Liver (tissue), 9 donors: ENCODE measurements around the gene DGKH. TPM values are rescaled to one million over a fixed set of nuclear protein-coding genes. Genes with fewer than 3 reads are reported as not detected.

Experiments used
- DNase-seq: peaks from one replicate; pipeline ENCODE4 v3.0.0-alpha.2; 2017; ENCODE audit warnings: low spot score
- H3K27ac ChIP-seq, 2 donors: one replicate each; pipeline ENCODE4 v1.7.0; 2013; ENCODE audit warnings: inconsistent platforms in 2 of 2, low read length in 2 of 2, control low read depth in 1 of 2, low read depth in 1 of 2, mild to moderate bottlenecking in 1 of 2
- H3K27me3 ChIP-seq, 4 donors: one replicate each; pipeline versions ENCODE4 v1.6.1 to v1.7.0; 2013; ENCODE audit warnings: low read length in 3 of 4, inconsistent platforms in 1 of 4, mild to moderate bottlenecking in 1 of 4, moderate library complexity in 1 of 4; ENCODE audit not compliant: control insufficient read depth in 4 of 4, insufficient read depth in 4 of 4
- H3K36me3 ChIP-seq, 4 donors: one replicate each; pipeline versions ENCODE4 v1.6.1 to v1.7.0; 2013; ENCODE audit warnings: low read length in 3 of 4, mild to moderate bottlenecking in 3 of 4, low read depth in 1 of 4, moderate library complexity in 1 of 4; ENCODE audit not compliant: control insufficient read depth in 4 of 4, insufficient read depth in 3 of 4
- H3K4me1 ChIP-seq, 4 donors: one replicate each; pipeline versions ENCODE4 v1.6.1 to v1.7.0; 2013; ENCODE audit warnings: low read length in 3 of 4, mild to moderate bottlenecking in 3 of 4, moderate library complexity in 1 of 4; ENCODE audit not compliant: control insufficient read depth in 4 of 4, insufficient read depth in 4 of 4
- H3K4me3 ChIP-seq, 3 donors: one replicate each; pipeline versions ENCODE4 v1.6.1 to v1.7.0; 2013; ENCODE audit warnings: low read length in 3 of 3, control low read depth in 1 of 3, low read depth in 1 of 3, mild to moderate bottlenecking in 1 of 3
- H3K9ac ChIP-seq, 2 donors: one replicate each; pipeline ENCODE4 v1.7.0; 2013; ENCODE audit warnings: low read length in 2 of 2, mild to moderate bottlenecking in 2 of 2, moderate library complexity in 2 of 2, control low read depth in 1 of 2, low read depth in 1 of 2
- H3K9me3 ChIP-seq, 4 donors: one replicate each; pipeline versions ENCODE4 v1.6.1 to v1.7.0; 2013; ENCODE audit warnings: low read length in 3 of 4; ENCODE audit not compliant: control insufficient read depth in 4 of 4
- EGR1 ChIP-seq, 2 donors: IDR thresholded peaks; 2 replicates each; pipeline ENCODE4 v1.6.1; 2016 to 2018; ENCODE audit warnings: antibody characterized with exemption in 2 of 2, low read depth in 2 of 2
- FOXA1 ChIP-seq: IDR thresholded peaks from 2 replicates; pipeline ENCODE4 v1.6.1; 2016; ENCODE audit warnings: antibody characterized with exemption
- FOXA2 ChIP-seq: IDR thresholded peaks from 2 replicates; pipeline ENCODE4 v1.6.1; 2016; ENCODE audit warnings: antibody characterized with exemption
- GABPA ChIP-seq, 2 donors: IDR thresholded peaks in 1 of 2; conservative IDR thresholded peaks in 1 of 2; 2 replicates each; pipeline ENCODE4 v1.6.1; 2016; ENCODE audit warnings: antibody characterized with exemption in 2 of 2, mild to moderate bottlenecking in 1 of 2, moderate library complexity in 1 of 2
- HNF4A ChIP-seq, 2 donors: conservative IDR thresholded peaks; 2 replicates each; pipeline ENCODE4 v1.6.1; 2016; ENCODE audit warnings: antibody characterized with exemption in 2 of 2, mild to moderate bottlenecking in 2 of 2
- JUND ChIP-seq, 2 donors: IDR thresholded peaks; 2 replicates each; pipeline ENCODE4 v1.6.1; 2016; ENCODE audit warnings: antibody characterized with exemption in 2 of 2
- NR2F2 ChIP-seq: IDR thresholded peaks from 2 replicates; pipeline ENCODE4 v1.6.1; 2016; ENCODE audit warnings: antibody characterized with exemption
- RAD21 ChIP-seq, 2 donors: IDR thresholded peaks; 2 replicates each; pipeline ENCODE4 v1.6.1; 2016; ENCODE audit warnings: antibody characterized with exemption in 2 of 2, mild to moderate bottlenecking in 2 of 2
- RXRA ChIP-seq, 2 donors: IDR thresholded peaks; 2 replicates each; pipeline ENCODE4 v1.6.1; 2017 to 2018; ENCODE audit warnings: antibody characterized with exemption in 2 of 2, mild to moderate bottlenecking in 1 of 2
- SP1 ChIP-seq: IDR thresholded peaks from 2 replicates; pipeline ENCODE4 v1.6.1; 2018; ENCODE audit warnings: antibody characterized with exemption, mild to moderate bottlenecking
- TAF1 ChIP-seq: conservative IDR thresholded peaks from 2 replicates; pipeline ENCODE4 v1.6.1; 2016; ENCODE audit warnings: antibody characterized with exemption, mild to moderate bottlenecking
- YY1 ChIP-seq: IDR thresholded peaks from 2 replicates; pipeline ENCODE4 v1.6.1; 2016; ENCODE audit warnings: antibody characterized with exemption, mild to moderate bottlenecking
- WGBS: extraction: QIAGEN DNeasy Blood & Tissue Kit; methylation state at CpG from one replicate; pipeline ENCODE4 v1.1.7; 2013; 5-methylcytosine and 5-hydroxymethylcytosine counted together
- polyA plus RNA-seq, 2 donors: library from polyadenylated mRNA; stranded (reverse) in 1 of 2; unstranded in 1 of 2; fragments of 200-250 nt in 1 of 2; fragments of >200 nt in 1 of 2; fragmentation: Nextera tagmentation in 1 of 2; extraction: Ambion mirVana in 1 of 2; gene quantifications; one replicate each; pipeline versions ENCODE4 v1.2.1 to v1.2.3, GENCODE V29; 2013 to 2015
- total RNA-seq, 2 donors: library from RNA; depleted of rRNA; stranded (reverse); fragments of >200 nt; gene quantifications; one replicate each; pipeline ENCODE4 v1.2.3, GENCODE V29; 2014
- TF ChIP-seq, protein P1 (sequence below): IDR thresholded peaks from 2 replicates; pipeline ENCODE4 v1.6.1; 2016; ENCODE audit warnings: antibody characterized with exemption
- TF ChIP-seq, protein P2 (sequence below): IDR thresholded peaks from 2 replicates; pipeline ENCODE4 v1.6.1; 2016; ENCODE audit warnings: antibody characterized with exemption
- TF ChIP-seq, protein P3 (sequence below): IDR thresholded peaks from 2 replicates; pipeline ENCODE4 v1.6.1; 2016; ENCODE audit warnings: antibody characterized with exemption
- TF ChIP-seq, protein P4 (sequence below): IDR thresholded peaks from 2 replicates; pipeline ENCODE4 v1.6.1; 2016; ENCODE audit warnings: antibody characterized with exemption, mild to moderate bottlenecking
- donor health status: healthy.
- donor health status: healthy.
- donor health status: healthy.
- donor health status: healthy.
- donor health status: healthy.

The DGKH gene
- total and polyA plus RNA-seq, 4 donors: 0.25 to 3.7 (median 0.97) TPM

DNA sequence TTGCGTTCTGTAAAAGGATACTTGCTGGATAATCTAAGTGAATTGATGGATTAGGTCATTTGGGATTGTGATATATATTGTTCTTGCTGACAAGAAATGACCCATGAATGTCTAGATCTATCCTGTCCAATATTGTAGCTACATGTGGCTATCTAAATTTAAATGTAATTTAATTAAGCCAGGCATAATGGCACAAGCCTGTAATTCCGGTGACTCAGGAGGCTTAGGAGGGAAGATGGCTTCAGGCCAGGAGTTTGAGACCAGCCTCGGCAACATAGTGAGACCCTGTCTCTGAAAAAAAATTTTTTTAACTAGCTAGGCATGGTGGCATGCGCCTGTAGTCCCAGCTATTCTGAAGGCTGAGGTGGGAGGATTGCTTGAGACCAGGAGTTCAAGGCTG lies 184.2 kb downstream of the DGKH start:
- Histone ChIP-seq H3K9me3 (no peaks in the 10 kb centered on the region), H3K27me3 (no peaks in the 10 kb centered on the region), H3K4me1 (no peaks in the 10 kb centered on the region), H3K9ac (no peak overlapping the region), H3K4me3 (no peak overlapping the region), H3K36me3 (no peaks in the 10 kb centered on the region), H3K27ac (no peak overlapping the region)
- TF ChIP-seq RXRA (IDR thresholded peaks at IDR 0.05): no peak
- no peak for DNase-seq
- WGBS: 98% methylated on average over 4 of the region's 4 CpGs

DNA sequence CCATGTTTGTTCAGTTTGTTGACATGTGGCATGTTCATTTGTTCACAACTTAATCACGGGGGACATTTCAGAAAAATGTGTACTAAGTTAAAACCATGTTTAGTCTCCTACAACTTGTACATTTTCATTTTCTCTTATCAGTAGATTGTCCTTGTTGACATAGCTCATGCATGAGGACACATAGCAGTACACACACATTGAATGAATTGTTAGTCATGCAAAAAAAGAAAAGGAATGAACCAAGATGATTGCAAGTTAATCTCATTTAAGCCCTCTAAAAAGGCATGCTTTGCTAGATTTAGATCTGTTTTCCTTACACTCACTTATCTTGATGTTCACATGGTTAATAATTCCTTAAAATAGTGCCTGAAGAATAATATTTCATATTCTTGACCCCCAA lies 185.3 kb downstream of the DGKH start:
- H3K4me1 ChIP-seq: no peaks in the 10 kb centered on the region
- no peaks in the 10 kb centered on the region for H3K9me3 ChIP-seq
- no peaks in the 10 kb centered on the region for H3K36me3 ChIP-seq
- no peak overlapping the region for H3K27ac ChIP-seq
- no peak overlapping the region for H3K4me3 ChIP-seq
- no peaks in the 10 kb centered on the region for H3K27me3 ChIP-seq
- H3K9ac ChIP-seq: no peak overlapping the region
- no peak for DNase-seq
- TF ChIP-seq HNF4A (conservative IDR thresholded peaks at IDR 0.05) (no peak), SP1 (no peak), YY1 (no peak), GABPA (IDR thresholded peaks at IDR 0.05 in 1 of 2, conservative IDR thresholded peaks at IDR 0.05 in 1 of 2) (no peak), RAD21 (IDR thresholded peaks at IDR 0.05) (no peak), EGR1 (IDR thresholded peaks at IDR 0.05; ENCODE audit: low read depth in 2 of 2) (no peak), FOXA1 (no peak), RXRA (IDR thresholded peaks at IDR 0.05) (no peak), JUND (IDR thresholded peaks at IDR 0.05) (no peak), FOXA2 (no peak), TAF1 (no peak), NR2F2 (no peak)
- TF ChIP-seq, protein P1, sequence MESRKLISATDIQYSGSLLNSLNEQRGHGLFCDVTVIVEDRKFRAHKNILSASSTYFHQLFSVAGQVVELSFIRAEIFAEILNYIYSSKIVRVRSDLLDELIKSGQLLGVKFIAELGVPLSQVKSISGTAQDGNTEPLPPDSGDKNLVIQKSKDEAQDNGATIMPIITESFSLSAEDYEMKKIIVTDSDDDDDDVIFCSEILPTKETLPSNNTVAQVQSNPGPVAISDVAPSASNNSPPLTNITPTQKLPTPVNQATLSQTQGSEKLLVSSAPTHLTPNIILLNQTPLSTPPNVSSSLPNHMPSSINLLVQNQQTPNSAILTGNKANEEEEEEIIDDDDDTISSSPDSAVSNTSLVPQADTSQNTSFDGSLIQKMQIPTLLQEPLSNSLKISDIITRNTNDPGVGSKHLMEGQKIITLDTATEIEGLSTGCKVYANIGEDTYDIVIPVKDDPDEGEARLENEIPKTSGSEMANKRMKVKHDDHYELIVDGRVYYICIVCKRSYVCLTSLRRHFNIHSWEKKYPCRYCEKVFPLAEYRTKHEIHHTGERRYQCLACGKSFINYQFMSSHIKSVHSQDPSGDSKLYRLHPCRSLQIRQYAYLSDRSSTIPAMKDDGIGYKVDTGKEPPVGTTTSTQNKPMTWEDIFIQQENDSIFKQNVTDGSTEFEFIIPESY: no peak
- TF ChIP-seq, protein P2, sequence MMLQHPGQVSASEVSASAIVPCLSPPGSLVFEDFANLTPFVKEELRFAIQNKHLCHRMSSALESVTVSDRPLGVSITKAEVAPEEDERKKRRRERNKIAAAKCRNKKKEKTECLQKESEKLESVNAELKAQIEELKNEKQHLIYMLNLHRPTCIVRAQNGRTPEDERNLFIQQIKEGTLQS: no peak
- TF ChIP-seq, protein P3, sequence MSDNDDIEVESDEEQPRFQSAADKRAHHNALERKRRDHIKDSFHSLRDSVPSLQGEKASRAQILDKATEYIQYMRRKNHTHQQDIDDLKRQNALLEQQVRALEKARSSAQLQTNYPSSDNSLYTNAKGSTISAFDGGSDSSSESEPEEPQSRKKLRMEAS: no peak
- TF ChIP-seq, protein P4, sequence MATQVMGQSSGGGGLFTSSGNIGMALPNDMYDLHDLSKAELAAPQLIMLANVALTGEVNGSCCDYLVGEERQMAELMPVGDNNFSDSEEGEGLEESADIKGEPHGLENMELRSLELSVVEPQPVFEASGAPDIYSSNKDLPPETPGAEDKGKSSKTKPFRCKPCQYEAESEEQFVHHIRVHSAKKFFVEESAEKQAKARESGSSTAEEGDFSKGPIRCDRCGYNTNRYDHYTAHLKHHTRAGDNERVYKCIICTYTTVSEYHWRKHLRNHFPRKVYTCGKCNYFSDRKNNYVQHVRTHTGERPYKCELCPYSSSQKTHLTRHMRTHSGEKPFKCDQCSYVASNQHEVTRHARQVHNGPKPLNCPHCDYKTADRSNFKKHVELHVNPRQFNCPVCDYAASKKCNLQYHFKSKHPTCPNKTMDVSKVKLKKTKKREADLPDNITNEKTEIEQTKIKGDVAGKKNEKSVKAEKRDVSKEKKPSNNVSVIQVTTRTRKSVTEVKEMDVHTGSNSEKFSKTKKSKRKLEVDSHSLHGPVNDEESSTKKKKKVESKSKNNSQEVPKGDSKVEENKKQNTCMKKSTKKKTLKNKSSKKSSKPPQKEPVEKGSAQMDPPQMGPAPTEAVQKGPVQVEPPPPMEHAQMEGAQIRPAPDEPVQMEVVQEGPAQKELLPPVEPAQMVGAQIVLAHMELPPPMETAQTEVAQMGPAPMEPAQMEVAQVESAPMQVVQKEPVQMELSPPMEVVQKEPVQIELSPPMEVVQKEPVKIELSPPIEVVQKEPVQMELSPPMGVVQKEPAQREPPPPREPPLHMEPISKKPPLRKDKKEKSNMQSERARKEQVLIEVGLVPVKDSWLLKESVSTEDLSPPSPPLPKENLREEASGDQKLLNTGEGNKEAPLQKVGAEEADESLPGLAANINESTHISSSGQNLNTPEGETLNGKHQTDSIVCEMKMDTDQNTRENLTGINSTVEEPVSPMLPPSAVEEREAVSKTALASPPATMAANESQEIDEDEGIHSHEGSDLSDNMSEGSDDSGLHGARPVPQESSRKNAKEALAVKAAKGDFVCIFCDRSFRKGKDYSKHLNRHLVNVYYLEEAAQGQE: no peak
- 58% methylated on average over 1 of the region's 1 CpG for WGBS
